ENCODE data around the gene OLFM2.

DNA sequence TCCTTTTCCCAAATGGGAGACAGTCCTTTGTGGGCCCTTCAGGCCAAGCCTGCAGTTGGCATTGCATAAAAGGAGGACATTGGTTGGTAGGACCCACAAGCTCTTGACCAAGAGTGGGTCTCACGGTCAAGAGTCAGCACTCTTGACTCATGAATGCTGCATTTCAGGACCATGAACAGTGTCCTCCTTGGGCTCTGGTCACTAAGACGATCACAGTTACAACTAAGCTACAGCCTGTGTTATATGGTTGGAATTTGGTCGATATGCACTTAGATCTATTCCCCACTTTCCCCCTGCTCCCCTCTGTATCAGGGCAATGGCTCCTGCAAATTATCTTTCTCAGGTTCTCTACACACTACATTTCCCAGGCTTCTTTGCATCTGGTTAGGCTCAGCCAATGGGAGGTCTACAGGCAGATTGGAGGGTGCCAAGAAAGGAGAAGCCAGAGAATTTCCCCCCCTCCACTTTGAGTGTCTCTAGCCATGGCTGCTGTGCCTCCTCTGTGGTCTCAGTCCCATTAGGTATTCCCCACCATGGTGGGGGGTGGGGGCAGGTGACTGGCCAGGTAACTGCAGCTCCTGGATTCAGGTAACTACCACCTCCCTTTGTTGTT is 3.1 kb upstream of the OLFM2 start:
- TF ChIP-seq YY1 (IDR thresholded peaks at IDR 0.05; ENCODE audit: insufficient read depth, insufficient read length) = no peak
- TF ChIP-seq SUZ12 (IDR thresholded peaks at IDR 0.05; ENCODE audit: extremely low read depth, insufficient read depth, insufficient read length) = no peak
- TF ChIP-seq ZNF274 (IDR thresholded peaks at IDR 0.05; ENCODE audit: low read depth, low read length) = no peak
